Activated naive CD4-positive, alpha-beta T cell treated with anti-CD3 and anti-CD28 coated beads, Interleukin-2, amount 10 ng/mL, durations not matched to agents 5 hours and 36 hours (primary cell): ENCODE results near the gene PUS10. TPM values are rescaled to one million over a fixed set of nuclear protein-coding genes. Genes with fewer than 3 reads are reported as not detected.

Experiments used
- total RNA-seq, 2 experiments: library from RNA; stranded (reverse); gene quantifications; one replicate each; pipeline ENCODE4 v1.2.3, GENCODE V29; 2021

Gene PUS10
- 1 to 10 TPM; 5.6 to 6.0 TPM for total RNA-seq

GRCh38 chr2:61017556-61018317 is at the start of gene PUS10, which contains the start of gene PEX13:
PUS10 (minus strand) TSS chr2:61018255; CDS start chr2:61011890, 6,365 bp downstream.
PEX13 (plus strand) TSS chr2:61017720; CDS start chr2:61017760, 40 bp downstream.

GRCh38 chr2:61065714-61066709 is 48.0 kb upstream of the PUS10 start, which contains the start of gene SANBR:
SANBR (plus strand) TSS chr2:61065871; CDS start chr2:61070351, 4,480 bp downstream.

Other genes with a start within 250 kb of the PUS10 start
- 10 to 100 TPM; 20.5 to 22.2 TPM for gene REL, start 136.7 kb downstream of the PUS10 start, total RNA-seq
- gene PEX13, start 535 bp downstream of the PUS10 start, total RNA-seq = 10 to 100 TPM; 15.6 to 16.5 TPM
- gene SANBR, start 47.6 kb upstream of the PUS10 start, total RNA-seq = 1 to 10 TPM; 8.2 to 9.2 TPM
- 10 to 100 TPM in 1 of 2 experiments, 1 to 10 TPM in 1; 9.9 to 11.1 TPM for gene C2orf74, start 143.9 kb upstream of the PUS10 start, total RNA-seq